HepG2 (cell line): ENCODE measurements around the gene ITM2B. TPM values are rescaled to one million over a fixed set of nuclear protein-coding genes. Genes with fewer than 3 reads are reported as not detected.
A peak's percentile ranks its signal among the peaks of the same experiment; 100 is the strongest.

ENCODE experiments used
- CBFB ChIP-seq: sonication (generic); formaldehyde crosslinking; IDR thresholded peaks from 2 replicates; pipeline ENCODE4 v1.4.0; 2020; ENCODE audit warnings: missing genetic modification reagents
- E2F1 ChIP-seq: sonication (generic); formaldehyde crosslinking; IDR thresholded peaks from 2 replicates; pipeline ENCODE4 v1.5.0; 2020; ENCODE audit warnings: missing genetic modification reagents
- GATAD1 ChIP-seq: IDR thresholded peaks from 2 replicates; pipeline ENCODE4 v1.6.1; 2016; ENCODE audit warnings: missing genetic modification reagents, missing compliant biosample characterization
- GTF2F1 ChIP-seq: fragments of 150-350 bp; IDR thresholded peaks from 2 replicates; pipeline ENCODE4 v1.6.1; 2014; ENCODE audit warnings: low read length
- MLX ChIP-seq: IDR thresholded peaks from 2 replicates; pipeline ENCODE4 v1.6.1; 2016
- MYPOP ChIP-seq: sonication (generic); formaldehyde crosslinking; IDR thresholded peaks from 2 replicates; pipeline ENCODE4 v1.8.1; 2023; ENCODE audit warnings: mild to moderate bottlenecking, moderate library complexity, missing genetic modification reagents
- NR0B2 ChIP-seq: sonication (generic); formaldehyde crosslinking; IDR thresholded peaks from 2 replicates; pipeline ENCODE4 v1.4.0; 2020; ENCODE audit warnings: mild to moderate bottlenecking, missing genetic modification reagents
- PHF21A ChIP-seq: sonication (generic); formaldehyde crosslinking; IDR thresholded peaks from 2 replicates; pipeline ENCODE4 v1.5.0; 2020; ENCODE audit warnings: mild to moderate bottlenecking, missing genetic modification reagents
- SALL1 ChIP-seq: sonication (generic); formaldehyde crosslinking; IDR thresholded peaks from 2 replicates; pipeline ENCODE4 v1.8.0; 2022; ENCODE audit warnings: mild to moderate bottlenecking, missing genetic modification reagents
- SOX6 ChIP-seq, 2 experiments: fragments of 450-650 bp in 1 of 2; sonication (generic) in 1 of 2; formaldehyde crosslinking in 1 of 2; IDR thresholded peaks; 2 replicates each; pipeline versions ENCODE4 v1.4.0 to v1.6.1; 2017 to 2020; ENCODE audit warnings: antibody characterized with exemption in 1 of 2, mild to moderate bottlenecking in 1 of 2, missing genetic modification reagents in 1 of 2
- STAG1 ChIP-seq: sonication (generic); formaldehyde crosslinking; IDR thresholded peaks from 2 replicates; pipeline ENCODE4 v1.4.0; 2020; ENCODE audit warnings: missing genetic modification reagents
- ZBTB2 ChIP-seq: sonication (generic); formaldehyde crosslinking; IDR thresholded peaks from 2 replicates; pipeline ENCODE4 v1.8.0; 2022; ENCODE audit warnings: low read depth, missing genetic modification reagents
- ZFP37 ChIP-seq: sonication (generic); formaldehyde crosslinking; IDR thresholded peaks from 2 replicates; pipeline ENCODE4 v1.4.0; 2020; ENCODE audit warnings: missing genetic modification reagents, borderline replicate concordance
- ZFP91 ChIP-seq: sonication (generic); formaldehyde crosslinking; IDR thresholded peaks from 2 replicates; pipeline ENCODE4 v1.9.0; 2022; ENCODE audit warnings: missing genetic modification reagents, mild to moderate bottlenecking, borderline replicate concordance
- ZNF639 ChIP-seq: conservative IDR thresholded peaks from 2 replicates; pipeline ENCODE4 v1.6.1; 2018; ENCODE audit warnings: missing genetic modification reagents
- ZNF788 ChIP-seq: sonication (generic); formaldehyde crosslinking; IDR thresholded peaks from 2 replicates; pipeline ENCODE4 v1.5.0; 2020; ENCODE audit warnings: mild to moderate bottlenecking, missing genetic modification reagents, borderline replicate concordance
- polyA plus RNA-seq, 8 experiments: library from polyadenylated mRNA; depleted of rRNA in 3 of 8; stranded (reverse) in 7 of 8; unstranded in 1 of 8; fragments of >200 nt; fragmentation: Illumina TruSeq in 4 of 8; extraction: Trizol in 4 of 8; gene quantifications; 2 replicates each; pipeline versions ENCODE4 v1.2.1 to v1.2.3, GENCODE V29; 2011 to 2016; ENCODE audit warnings: low read depth in 4 of 8, missing spikeins in 1 of 8, mixed read lengths in 1 of 8; ENCODE audit not compliant: insufficient read depth in 1 of 8
- total RNA-seq, 5 experiments: library from RNA; depleted of rRNA; stranded (reverse); fragments of >200 nt; fragmentation: Illumina TruSeq; extraction: Trizol; gene quantifications; 2 replicates each; pipeline ENCODE4 v1.2.3, GENCODE V29; 2016; ENCODE audit warnings: low read depth in 1 of 5

The ITM2B gene
- total and polyA plus RNA-seq, 2 of the 13 experiments (the other 11 are each of a cell fraction or from before 2014, with no cell fraction given): 158 to 373 TPM

- TF ChIP-seq E2F1 (CRISPR knock-in tag) (peak; percentile 88), SOX6 (IDR thresholded peaks at IDR 0.05) (no peak), SOX6 (CRISPR knock-in tag; IDR thresholded peaks at IDR 0.05) (peak; percentile 43), SALL1 (peak; percentile 67), GATAD1 (CRISPR knock-in tag) (peak; percentile 86), ZNF639 (CRISPR knock-in tag) (peak; percentile 85), CBFB (CRISPR knock-in tag) (peak; percentile 50; the same call in 1 of the 2 replicates), ZFP37 (CRISPR knock-in tag) (no peak), ZFP91 (peak; percentile 68; the same call in 1 of the 2 replicates), ZNF788 (CRISPR knock-in tag) (no peak), PHF21A (CRISPR knock-in tag) (peak; percentile 82; the same call in 1 of the 2 replicates), NR0B2 (CRISPR knock-in tag) (no peak; the same call in 1 of the 2 replicates), MYPOP (CRISPR knock-in tag) (peak; percentile 46; the same call in 1 of the 2 replicates), GTF2F1 (no peak), ZBTB2 (peak; percentile 85), STAG1 (CRISPR knock-in tag) (peak; percentile 5; the same call in 1 of the 2 replicates), MLX (CRISPR knock-in tag) (no peak)
Measured at GRCh38 chr13:48303359-48304142, 70.5 kb downstream of the ITM2B start, which contains the start of gene RB1 (continued).
